ENCODE measurements around the gene PLPP3.
"Not testable (repeated sequence)": the region's sequence is repeated elsewhere in the genome, so short reads cannot be mapped to it uniquely, and the experiment has no call there.

The PLPP3 gene

GRCh38 chr1:56578963-56579875, at the start of gene PLPP3:
PLPP3 (minus strand) TSS chr1:56579563; CDS start chr1:56579016, 547 bp downstream.
- peak; percentile 46 for DNase-seq

GRCh38 chr1:56627636-56628039, 48.3 kb upstream of the PLPP3 start:
- no peak for DNase-seq

GRCh38 chr1:56627019-56627635, 47.8 kb upstream of the PLPP3 start:
- no peak for DNase-seq

DNA sequence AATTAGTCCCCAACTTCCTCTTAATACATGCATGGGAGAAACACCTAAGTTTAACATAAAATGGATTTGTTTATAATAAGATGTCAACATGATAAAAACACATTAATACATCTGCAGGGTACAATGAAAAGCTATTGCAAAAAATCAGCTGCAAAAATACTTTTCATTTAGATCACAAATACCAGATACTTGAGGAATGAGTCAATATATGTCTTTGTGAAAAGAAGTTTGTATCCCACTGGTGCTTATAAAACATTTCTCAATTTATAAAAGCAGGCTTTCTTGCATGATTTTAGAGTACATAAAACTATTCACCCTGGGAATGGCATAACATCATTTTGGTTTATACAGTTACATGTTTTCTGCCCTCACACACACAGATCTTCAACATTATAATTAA, 47.2 kb upstream of the PLPP3 start:
- DNase-seq = no peak

- DNase-seq = no peak
Measured at GRCh38 chr1:56625819-56626440, 46.6 kb upstream of the PLPP3 start.

DNA sequence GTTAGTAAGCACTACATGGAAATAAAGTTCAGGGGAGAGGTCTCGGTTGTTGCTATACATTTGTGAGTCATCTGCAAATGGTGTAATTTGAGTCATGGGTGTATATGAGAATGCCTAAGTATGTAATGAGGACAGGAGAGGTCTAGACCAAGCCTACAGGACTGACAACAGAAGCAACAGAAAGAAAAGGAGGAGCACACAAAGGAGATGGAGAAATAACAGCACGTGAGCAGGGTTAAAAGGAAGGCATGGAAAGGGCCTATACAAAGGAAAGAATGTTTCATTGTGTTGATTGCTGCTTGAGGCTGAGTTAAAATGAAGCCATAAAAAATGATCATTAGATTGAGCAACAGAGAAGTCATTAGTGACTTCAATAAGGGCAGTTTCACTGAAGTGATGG, 37.8 kb upstream of the PLPP3 start:
- no peak for DNase-seq

DNA sequence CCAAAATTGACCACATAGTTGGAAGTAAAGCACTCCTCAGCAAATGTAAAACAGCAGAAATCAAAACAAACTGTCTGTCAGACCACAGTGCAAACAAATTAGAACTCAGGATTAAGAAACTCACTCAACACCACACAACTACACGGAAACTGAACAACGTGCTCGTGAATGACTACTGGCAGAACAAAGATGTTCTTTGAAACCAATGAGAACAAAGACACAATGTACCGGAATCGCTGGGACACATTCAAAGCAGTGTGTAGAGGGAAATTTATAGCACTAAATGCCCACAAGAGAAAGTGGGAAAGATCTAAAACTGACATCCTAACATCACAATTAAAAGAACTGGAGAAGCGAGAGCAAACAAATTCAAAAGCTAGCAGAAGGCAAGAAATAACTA, 31.4 kb upstream of the PLPP3 start:
- not testable (repeated sequence) for DNase-seq

DNA sequence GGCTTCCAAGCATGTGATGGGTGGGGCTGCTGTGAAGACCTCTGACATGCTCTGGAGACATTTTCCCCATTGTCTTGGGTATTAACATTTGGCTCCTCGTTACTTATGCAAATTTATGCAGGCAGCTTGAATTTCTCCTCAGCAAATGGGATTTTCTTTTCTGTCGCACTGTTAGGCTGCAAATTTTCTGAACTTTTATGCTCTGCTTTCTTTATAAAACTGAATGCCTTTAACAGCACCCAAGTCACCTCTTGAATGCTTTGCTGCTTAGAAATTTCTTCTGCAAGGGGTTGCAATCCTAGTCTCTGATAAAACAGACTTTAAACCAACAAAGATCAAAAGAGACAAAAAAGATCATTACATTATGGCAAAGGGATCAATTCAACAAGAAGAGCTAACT, 30.7 kb upstream of the PLPP3 start:
- DNase-seq = not testable (repeated sequence)

DNA sequence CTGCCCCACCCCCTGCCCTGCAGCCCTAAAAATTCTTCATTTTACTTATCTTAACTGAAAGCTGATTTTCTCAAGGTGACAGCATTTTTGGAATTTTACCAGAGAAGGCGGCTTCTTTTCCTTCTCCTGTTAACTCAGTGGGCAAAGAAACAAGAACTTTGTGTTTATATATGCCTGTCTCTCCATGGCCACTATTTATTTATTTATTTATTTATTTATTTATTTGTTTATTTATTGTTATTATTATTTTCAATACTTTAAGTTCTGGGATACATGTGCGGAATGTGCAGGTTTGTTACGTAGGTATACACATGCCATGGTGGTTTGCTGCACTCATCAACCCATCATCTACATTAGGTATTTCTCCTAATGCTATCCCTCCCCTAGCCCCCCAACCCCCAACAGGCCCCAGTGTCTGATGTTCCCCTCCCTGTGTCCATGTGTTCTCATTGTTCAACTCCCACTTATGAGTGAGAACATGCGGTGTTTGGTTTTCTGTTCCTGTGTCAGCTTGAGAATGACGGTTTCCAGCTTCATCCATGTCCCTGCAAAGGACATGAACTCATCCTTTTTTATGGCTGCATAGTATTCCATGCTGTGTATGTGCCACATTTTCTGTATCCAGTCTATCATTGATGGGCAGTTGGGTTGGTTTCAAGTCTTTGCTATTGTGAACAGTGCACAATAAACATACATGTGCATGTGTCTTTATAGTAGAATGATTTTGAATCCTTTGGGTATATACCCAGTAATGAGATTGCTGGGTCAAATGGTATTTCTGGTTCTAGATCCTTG, 16.2 kb upstream of the PLPP3 start:
- DNase-seq = not testable (repeated sequence)

GRCh38 chr1:56591909-56592308, 12.5 kb upstream of the PLPP3 start:
- DNase-seq = no peak

DNA sequence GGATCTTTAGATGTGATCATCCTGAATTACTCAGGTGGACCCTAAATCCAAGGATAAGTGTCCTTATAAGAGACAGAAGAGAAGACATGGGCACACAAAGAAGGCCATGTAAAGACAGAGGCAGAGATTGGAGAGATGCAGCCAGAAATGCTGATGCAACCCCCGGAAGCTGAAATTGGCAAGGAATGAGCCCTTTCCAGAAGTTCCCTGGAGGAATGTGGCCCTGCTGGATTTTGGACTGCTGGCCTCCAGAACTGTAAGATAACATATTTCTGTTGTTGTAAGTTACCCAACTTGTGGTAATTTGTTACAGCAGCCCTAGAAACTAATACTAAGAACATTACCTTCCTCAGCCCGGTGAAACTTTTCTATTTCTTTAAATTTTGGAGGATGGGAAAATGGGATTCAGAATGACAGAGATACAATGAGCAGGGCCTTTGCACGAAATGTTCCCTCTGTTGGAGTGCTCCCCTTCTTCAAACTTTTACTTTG, 11.2 kb upstream of the PLPP3 start:
- no peak for DNase-seq

DNA sequence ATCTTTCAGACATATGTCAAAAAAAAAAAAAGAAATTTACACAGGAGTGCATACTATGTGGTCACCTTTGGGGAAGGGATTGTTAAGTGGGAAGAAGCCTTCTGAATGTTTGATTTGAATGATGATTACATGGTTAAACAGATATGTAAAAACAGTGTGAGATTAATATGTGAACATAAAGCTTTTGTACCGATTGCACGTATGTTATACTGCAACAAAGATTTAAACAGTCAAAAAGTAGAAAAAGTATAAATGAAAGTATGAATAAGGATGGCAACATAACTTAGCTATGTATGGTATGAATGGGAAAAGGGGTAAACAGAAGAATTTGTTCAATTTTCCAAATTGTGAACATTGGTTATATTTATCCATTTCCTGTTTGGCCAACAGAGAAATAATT, 10.0 kb upstream of the PLPP3 start:
- DNase-seq = no peak

GRCh38 chr1:56586502-56586901, 7.1 kb upstream of the PLPP3 start:
- DNase-seq = no peak

DNA sequence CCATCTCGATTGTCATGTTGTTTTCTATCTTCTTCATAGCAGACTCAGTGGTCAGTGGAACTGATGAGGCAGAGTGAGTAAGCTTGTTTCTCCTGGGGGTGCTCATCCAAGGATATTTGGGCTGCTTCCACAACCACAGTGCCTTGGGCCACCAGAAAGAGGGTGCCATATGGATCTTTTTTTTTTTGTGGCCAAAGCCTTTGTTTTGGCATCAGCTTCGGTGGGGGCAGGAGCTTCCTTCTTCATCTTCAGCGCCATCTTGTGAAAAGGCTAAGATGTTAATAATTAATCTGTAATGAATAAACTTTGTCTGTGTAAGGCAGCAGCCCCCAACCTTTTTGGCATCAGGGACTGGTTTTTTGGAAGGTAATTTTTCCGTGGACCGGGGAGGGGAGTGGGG, 6.6 kb upstream of the PLPP3 start:
- no peak for DNase-seq

- DNase-seq = peak; percentile 69
Measured at GRCh38 chr1:56584910-56585528, 5.7 kb upstream of the PLPP3 start.

DNA sequence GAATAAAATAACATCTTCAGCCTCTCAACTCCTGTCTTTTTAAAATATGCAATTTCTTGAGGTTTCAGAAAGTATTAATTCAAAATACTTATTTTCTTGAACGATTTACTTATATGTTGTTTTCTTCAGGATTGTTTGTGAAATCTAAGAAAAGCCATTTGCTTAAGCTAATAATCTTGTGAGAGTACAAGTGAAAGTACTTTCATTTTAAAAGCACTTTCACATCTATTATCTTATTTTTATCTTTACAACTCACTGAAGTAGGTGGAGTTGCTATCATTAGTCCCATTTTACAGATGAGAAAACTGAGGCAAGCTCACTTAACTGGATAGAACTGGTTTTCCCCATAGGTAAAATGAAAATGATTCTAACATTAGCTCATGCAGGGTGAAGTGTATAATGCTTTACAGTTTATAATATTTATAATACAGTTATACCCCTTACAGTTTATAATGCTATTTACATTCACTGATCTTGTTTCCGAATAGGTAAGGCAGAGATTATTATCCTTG, 4.7 kb upstream of the PLPP3 start:
- no peak for DNase-seq

GRCh38 chr1:56580771-56581170, 1.4 kb upstream of the PLPP3 start:
- no peak for DNase-seq

DNA sequence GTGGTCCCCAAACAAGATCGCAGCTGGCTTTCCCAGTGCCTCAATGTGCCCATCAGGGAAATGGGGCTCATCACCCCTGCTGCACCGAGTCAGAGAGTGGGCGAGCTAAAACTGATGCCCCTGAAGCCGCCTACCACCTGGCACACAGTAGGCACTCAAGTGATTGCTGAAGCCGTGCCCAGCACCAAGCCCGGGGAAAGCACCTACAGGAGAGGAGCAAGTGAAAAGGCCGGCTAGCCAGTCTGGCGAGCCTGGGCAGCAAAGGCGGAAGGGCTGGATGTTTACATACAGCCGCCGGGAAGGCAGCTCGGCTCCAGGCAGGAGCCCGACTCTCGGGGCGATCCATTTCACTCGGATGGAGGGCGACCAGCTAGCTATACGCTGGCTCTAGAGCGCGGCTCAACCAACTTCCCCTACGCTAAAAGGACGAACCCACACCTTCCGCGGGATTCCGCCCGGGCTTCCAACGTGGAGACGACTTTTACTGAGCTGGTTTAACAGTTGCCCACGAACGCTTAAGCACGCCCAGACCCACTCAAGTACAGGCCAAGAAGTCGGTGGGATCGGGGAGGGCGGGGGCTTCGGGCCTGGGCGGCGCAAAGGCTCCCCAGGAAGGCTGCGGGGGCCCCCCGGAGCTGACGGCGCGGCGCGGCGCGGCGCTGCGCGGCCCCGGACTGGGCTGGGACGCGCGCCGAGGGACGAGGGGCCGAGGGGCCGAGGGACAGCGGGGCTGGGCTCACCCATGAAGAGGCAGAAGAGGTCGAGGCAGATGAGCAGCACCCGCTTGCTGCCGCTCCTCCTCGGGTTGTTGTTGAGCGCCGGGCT, 1.0 kb downstream of the PLPP3 start:
- DNase-seq = peak; percentile 23

GRCh38 chr1:56577406-56578137, 1.8 kb downstream of the PLPP3 start:
- DNase-seq = no peak

DNA sequence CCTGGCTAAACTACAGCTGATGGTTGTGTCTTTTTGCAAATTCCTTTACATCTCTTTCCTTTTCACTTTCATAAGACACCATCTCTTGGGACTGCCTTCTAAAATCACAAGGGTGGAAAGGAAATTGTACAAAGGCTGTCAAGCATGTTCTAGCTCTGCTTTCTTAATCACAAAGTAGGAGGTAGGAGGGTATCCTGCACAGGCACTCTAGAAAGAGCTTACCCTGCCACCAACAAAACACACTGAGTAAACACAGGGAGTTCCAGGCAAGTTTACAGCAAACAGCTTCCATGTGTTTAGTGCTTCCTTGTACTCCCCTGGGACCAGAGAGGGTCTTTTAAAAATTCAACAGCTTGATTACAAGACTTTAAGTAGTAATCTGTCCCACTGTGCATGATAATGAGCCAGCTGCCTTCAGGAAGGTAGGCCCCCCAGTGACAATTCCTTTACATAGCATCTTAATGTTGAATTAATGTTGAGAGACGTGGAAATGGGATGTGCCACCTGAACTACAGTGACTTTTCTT, 2.4 kb downstream of the PLPP3 start:
- DNase-seq = no peak
